Measurements from ENCODE around the gene PLA2G10.
"Not testable (repeated sequence)": the region's sequence is repeated elsewhere in the genome, so short reads cannot be mapped to it uniquely, and the experiment has no call there.

Gene PLA2G10

GRCh38 chr16:14694129-14694528, at the start of gene PLA2G10:
PLA2G10 (minus strand) TSS chr16:14694308; CDS start chr16:14694229, 79 bp downstream.
- not testable (repeated sequence) for DNase-seq (ENCODE audit: low spot score)

DNA sequence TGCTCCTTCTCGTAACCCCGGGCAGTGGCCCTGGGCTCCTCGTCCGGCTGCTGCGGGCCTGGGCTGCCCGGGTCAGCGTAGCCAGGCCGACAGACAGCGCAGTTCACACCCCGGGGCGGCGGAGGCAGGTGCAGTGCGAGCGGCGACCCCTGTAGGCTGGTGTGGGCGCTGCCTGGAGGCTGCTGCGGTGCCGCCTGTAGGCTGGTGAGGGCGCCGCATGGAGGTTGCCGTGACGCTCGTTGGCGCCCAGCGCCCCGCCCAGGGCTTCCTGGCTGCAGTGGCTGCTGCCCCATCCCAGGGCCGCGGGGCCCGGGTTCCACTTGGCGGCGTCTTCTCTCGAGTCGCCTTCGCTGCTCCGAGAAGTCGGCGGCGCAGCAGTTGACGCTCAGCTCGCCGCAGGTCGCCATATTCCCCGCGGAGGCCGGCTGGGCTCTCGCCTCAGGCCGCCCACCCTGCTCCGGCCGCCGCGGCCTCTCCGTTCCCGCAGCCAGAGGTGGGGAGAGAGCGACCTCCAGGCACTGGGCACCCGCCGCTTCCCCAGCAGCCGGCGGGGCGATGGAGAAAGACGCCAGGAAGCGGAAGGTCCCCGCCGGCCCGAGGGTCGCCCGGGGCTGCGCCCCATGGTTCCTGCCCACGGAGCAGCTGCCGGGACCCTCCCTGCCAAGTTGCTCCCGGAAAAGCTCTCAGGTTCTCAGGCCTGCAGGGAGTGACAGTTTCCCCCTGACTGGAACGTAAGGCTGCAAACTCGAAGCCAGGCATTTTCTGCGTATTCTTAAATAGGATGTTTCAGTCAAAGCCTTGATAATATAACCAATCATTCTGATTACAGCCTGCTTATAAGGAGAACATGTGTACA, 48.4 kb upstream of the PLA2G10 start, which contains the start of gene NPIPA2:
NPIPA2 (plus strand) TSS at position 261 of the 856 bp plus-strand sequence. CDS start 5,533 bp downstream, outside the sequence.
- not testable (repeated sequence) for DNase-seq (ENCODE audit: low spot score)

GRCh38 chr16:14741794-14742193, 47.7 kb upstream of the PLA2G10 start:
- not testable (repeated sequence) for DNase-seq (ENCODE audit: low spot score)

- DNase-seq (ENCODE audit: low spot score): not testable (repeated sequence)
Observed at GRCh38 chr16:14740832-14741385, 46.8 kb upstream of the PLA2G10 start.

- not testable (repeated sequence) for DNase-seq (ENCODE audit: low spot score)
Observed at GRCh38 chr16:14733233-14733632, 39.1 kb upstream of the PLA2G10 start.

DNA sequence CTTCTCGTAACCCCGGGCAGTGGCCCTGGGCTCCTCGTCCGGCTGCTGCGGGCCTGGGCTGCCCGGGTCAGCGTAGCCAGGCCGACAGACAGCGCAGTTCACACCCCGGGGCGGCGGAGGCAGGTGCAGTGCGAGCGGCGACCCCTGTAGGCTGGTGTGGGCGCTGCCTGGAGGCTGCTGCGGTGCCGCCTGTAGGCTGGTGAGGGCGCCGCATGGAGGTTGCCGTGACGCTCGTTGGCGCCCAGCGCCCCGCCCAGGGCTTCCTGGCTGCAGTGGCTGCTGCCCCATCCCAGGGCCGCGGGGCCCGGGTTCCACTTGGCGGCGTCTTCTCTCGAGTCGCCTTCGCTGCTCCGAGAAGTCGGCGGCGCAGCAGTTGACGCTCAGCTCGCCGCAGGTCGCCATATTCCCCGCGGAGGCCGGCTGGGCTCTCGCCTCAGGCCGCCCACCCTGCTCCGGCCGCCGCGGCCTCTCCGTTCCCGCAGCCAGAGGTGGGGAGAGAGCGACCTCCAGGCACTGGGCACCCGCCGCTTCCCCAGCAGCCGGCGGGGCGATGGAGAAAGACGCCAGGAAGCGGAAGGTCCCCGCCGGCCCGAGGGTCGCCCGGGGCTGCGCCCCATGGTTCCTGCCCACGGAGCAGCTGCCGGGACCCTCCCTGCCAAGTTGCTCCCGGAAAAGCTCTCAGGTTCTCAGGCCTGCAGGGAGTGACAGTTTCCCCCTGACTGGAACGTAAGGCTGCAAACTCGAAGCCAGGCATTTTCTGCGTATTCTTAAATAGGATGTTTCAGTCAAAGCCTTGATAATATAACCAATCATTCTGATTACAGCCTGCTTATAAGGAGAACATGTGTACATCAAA, 9.3 kb upstream of the PLA2G10 start, which contains the start of gene NPIPA3:
NPIPA3 (plus strand) TSS at position 256 of the 856 bp plus-strand sequence. CDS start 5,533 bp downstream, outside the sequence.
- DNase-seq (ENCODE audit: low spot score): not testable (repeated sequence)

DNA sequence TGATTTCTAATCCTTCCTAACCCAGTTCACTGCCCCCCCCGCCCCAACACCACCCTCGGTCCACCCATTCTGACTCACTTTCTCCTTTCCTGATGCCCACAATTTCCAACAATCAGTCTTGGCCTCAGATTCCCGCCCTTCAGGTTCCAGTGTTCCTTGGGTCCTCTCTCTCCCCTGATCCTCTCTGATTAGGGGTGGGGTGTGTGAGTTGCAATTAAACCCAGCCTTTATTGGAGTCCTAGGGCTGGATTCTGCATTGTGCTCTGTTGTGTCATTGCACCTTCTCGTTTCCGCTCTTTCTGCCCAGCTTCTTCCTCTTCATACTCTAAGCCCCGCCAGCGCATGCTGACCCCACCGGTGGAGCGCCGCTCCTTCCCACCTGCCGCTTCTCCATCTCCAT, 8.6 kb upstream of the PLA2G10 start:
- DNase-seq (ENCODE audit: low spot score): not testable (repeated sequence)

DNA sequence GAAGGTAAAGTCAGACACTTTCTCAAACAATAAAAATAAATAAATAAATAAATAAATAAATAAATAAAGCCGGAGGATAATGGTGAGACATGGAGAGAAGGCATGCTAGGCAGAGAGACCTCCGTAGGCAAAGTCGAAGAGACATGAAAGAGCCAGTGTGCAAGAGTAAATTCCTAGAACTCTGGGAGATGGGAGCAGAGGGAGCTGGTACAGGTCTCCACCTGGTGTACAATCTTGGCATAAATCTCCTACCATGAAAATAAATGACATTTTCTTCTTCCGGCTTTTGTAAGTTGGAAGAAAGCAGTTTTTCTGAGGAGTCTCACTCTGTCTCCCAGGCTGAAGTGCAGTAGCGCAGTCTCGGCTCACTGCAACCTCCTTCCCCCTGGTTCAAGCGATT, 7.8 kb upstream of the PLA2G10 start:
- not testable (repeated sequence) for DNase-seq (ENCODE audit: low spot score)

- DNase-seq (ENCODE audit: low spot score): not testable (repeated sequence)
Observed at GRCh38 chr16:14685870-14686793, 8.0 kb downstream of the PLA2G10 start.

- DNase-seq (ENCODE audit: low spot score): no peak
Observed at GRCh38 chr16:14682121-14682520, 12.0 kb downstream of the PLA2G10 start.

GRCh38 chr16:14681115-14681514, 13.0 kb downstream of the PLA2G10 start:
- DNase-seq (ENCODE audit: low spot score): no peak

DNA sequence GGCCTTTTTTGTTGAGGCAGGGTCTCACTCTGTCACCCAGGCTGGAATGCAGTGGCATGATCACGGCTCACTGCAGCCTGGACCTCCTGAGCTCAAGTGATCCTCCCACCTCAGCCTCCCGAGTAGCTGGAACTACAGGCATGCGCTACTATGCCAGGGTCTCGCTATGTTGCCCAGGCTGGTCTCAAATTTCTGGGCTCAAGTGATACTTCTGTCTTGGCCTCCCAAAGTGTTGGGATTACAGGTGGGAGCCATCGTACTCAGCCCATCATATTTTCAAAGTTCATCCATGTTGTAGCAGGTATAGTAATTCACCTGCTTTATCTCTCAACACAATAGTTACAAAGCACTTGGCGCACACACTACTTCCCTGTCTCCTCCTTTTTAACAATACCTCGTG, 13.7 kb downstream of the PLA2G10 start:
- DNase-seq (ENCODE audit: low spot score): not testable (repeated sequence)

- DNase-seq (ENCODE audit: low spot score): no peak
Observed at GRCh38 chr16:14678748-14679497, 15.2 kb downstream of the PLA2G10 start.

- no peak for DNase-seq (ENCODE audit: low spot score)
Observed at GRCh38 chr16:14677627-14678026, 16.5 kb downstream of the PLA2G10 start.

GRCh38 chr16:14676633-14677032, 17.5 kb downstream of the PLA2G10 start:
- no peak for DNase-seq (ENCODE audit: low spot score)

DNA sequence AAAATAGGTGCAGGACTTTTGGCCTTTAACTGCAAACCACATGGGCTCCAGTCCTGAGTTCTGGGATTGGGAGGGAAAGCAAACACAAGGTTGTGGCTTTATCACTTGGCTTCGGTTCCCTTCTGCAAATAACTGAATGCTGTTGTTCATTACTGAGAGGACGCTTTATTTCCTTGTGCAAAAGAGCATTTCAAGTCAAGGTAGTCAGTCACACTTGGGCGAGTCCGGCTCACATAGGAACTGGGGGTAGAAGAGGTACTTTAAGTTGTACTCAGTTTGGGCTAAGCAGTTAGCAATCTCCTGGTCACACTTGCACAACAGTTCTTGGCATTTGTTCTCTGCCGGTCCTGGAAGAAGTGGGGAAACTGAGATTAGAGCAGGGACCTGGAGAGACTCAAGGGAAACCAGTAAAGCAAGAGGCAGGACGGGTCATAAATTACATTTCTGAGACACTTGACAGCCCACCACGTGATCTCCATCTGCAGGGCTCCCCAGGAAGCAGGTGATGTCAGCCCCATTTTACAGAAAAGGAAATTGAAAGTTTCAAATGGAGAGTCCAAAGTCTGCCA, 21.6 kb downstream of the PLA2G10 start:
- no peak for DNase-seq (ENCODE audit: low spot score)

- DNase-seq (ENCODE audit: low spot score): no peak
Observed at GRCh38 chr16:14669776-14670175, 24.3 kb downstream of the PLA2G10 start.

- no peak for DNase-seq (ENCODE audit: low spot score)
Observed at GRCh38 chr16:14668556-14669223, 25.4 kb downstream of the PLA2G10 start.
